Adipocyte (in vitro differentiated cells): Measurements from ENCODE around the gene CEP55.

Source experiments
- DNase-seq: peaks from one replicate; pipeline ENCODE4 v3.0.0-alpha.2; 2015; ENCODE audit warnings: low read depth
- H3K27me3 ChIP-seq: replicated peaks from 2 replicates; pipeline ENCODE4 v1.7.0; 2013; ENCODE audit warnings: mild to moderate bottlenecking, low read length, moderate library complexity; ENCODE audit not compliant: control insufficient read depth, insufficient read depth
- H3K36me3 ChIP-seq: 2 replicates; pipeline ENCODE4 v1.7.0; 2013; ENCODE audit warnings: low read length, mild to moderate bottlenecking, moderate library complexity; ENCODE audit not compliant: control insufficient read depth, insufficient read depth, severe bottlenecking
- H3K4me1 ChIP-seq: 2 replicates; pipeline ENCODE4 v1.7.0; 2013; ENCODE audit warnings: mild to moderate bottlenecking, low read length, moderate library complexity; ENCODE audit not compliant: control insufficient read depth, insufficient read depth
- H3K4me3 ChIP-seq: 2 replicates; pipeline ENCODE4 v1.7.0; 2013; ENCODE audit warnings: mild to moderate bottlenecking, low read length, moderate library complexity
- H3K9ac ChIP-seq: 2 replicates; pipeline ENCODE4 v1.7.0; 2013; ENCODE audit warnings: mild to moderate bottlenecking, low read length, moderate library complexity
- H3K9me3 ChIP-seq: 2 replicates; pipeline ENCODE4 v1.7.0; 2013; ENCODE audit warnings: mild to moderate bottlenecking, low read length, moderate library complexity; ENCODE audit not compliant: control insufficient read depth

Gene CEP55

GRCh38 chr10:93496322-93497041, at the start of gene CEP55:
TSS of gene CEP55 (plus strand) at chr10:93496612. CDS start at chr10:93500052, 3,440 bp downstream.
- no peaks in the 10 kb centered on the region for H3K27me3 ChIP-seq
- peaks cover 3% of the 10 kb centered on the region for H3K4me1 ChIP-seq
- peak within 1 kb of the TSS; percentile 96 for H3K4me3 ChIP-seq
- peak within 1 kb of the TSS; percentile 83 for H3K9ac ChIP-seq
- peak; percentile 98 for DNase-seq
- H3K36me3 ChIP-seq: no peaks in the 10 kb centered on the region
- H3K9me3 ChIP-seq: no peaks in the 10 kb centered on the region

DNA sequence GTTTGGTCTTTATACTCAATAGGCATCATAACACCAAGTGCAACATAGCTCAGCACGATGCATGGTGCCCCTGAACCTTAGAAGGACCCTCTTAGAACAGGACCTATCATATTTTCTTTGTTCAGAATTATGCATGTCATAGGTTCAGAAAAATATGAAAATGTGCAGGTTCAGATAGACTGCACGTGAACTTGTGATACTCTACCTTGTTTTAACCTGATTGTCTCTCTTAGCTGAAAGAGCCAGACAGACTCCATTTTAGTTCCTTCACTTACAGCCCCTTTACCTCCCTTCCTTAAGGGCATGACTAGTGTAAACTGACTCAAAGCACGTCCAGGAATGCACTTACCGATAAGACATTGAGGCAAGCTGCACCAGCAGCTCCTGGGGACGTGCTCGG, 49.4 kb upstream of the CEP55 start:
- H3K4me1 ChIP-seq: peaks cover 26% of the 10 kb centered on the region

DNA sequence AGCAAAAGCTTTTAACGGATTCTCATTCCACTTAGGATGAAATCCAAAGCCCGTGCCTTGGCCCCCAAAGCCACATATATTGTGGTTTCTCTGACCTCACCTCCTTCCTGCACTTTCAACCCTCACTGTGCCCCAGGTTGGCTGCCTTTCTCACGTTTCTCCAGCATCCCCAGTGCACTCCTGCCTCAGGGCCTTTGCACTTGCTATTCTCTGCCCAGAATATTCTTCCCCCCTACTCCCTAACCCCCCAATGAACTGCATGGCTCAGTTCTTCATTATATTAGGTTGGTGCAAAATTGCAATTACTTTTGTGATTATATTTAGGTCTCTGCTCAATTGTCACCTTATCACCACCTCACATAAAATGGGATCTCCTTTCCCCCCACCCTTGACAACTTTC, 48.4 kb upstream of the CEP55 start:
- peaks cover 18% of the 10 kb centered on the region for H3K4me1 ChIP-seq
- no peaks in the 10 kb centered on the region for H3K9me3 ChIP-seq
- no peak overlapping the region for H3K9ac ChIP-seq
- H3K4me3 ChIP-seq: no peak overlapping the region
- DNase-seq: no peak
- no peaks in the 10 kb centered on the region for H3K27me3 ChIP-seq
- peaks cover 75% of the 10 kb centered on the region for H3K36me3 ChIP-seq

More for the DNA sequence above, 49.4 kb upstream of the CEP55 start:
- no peak overlapping the region for H3K4me3 ChIP-seq
- H3K9ac ChIP-seq: no peak overlapping the region
- H3K36me3 ChIP-seq: peaks cover 74% of the 10 kb centered on the region
- H3K9me3 ChIP-seq: no peaks in the 10 kb centered on the region
- H3K27me3 ChIP-seq: no peaks in the 10 kb centered on the region
- no peak for DNase-seq

DNA sequence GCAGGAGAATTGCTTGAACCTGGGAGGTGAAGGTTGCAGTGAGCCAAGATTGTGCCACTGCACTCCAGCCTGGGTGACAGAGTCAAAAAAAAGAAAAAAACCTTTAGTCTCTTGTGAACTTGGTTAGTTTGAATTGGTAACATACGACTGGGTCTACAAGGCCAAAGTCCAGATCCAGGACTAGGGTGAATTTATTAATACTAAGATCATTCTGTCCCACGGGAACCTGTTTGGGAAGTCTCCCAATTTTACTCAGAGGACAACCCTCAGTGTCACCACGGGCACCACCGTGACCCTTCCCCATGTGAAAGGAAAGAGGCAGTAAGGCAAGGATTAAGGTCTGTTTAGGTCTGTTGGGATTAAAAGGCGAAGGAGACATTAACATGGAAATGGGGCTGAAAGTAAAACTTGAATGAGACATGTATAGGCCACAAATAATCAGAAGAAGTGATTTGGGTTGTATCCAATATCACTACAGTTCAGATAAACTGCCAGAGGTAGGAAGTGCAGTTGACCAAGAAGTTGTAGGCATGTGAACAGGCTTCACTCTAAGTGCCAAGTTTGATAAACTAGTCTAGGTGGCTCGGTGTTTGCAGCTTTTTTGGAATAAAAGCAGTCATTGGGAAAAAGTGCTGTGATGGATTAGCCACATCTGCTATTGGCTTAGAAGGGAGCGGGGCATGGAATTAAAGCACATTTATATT, 45.0 kb upstream of the CEP55 start:
- Histone ChIP-seq H3K4me1 (peaks cover 15% of the 10 kb centered on the region), H3K27me3 (no peaks in the 10 kb centered on the region), H3K36me3 (peaks cover 77% of the 10 kb centered on the region)

DNA sequence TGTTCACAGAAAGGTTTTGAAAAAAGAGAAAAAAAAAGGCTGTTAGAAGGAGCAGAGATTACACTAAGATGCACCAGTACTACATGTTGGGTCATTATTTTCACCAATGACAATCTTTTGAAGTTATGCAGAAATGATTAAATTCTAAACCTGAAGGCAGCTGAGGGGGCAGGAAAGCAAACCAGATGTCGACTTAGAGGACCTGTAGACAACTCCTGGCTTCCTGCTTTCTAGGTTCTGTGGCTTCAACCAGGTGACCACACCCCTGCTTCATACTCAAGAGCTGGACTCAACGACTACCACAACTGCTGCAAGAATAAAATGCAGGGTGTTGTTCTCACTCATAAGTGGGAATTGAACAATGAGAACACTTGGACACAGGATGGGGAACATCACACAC, 44.3 kb upstream of the CEP55 start:
- Histone ChIP-seq H3K9me3 (no peaks in the 10 kb centered on the region), H3K36me3 (peaks cover 76% of the 10 kb centered on the region), H3K4me1 (peaks cover 22% of the 10 kb centered on the region), H3K4me3 (no peak overlapping the region), H3K27me3 (no peaks in the 10 kb centered on the region), H3K9ac (no peak overlapping the region)
- no peak for DNase-seq

More for the DNA sequence above, 45.0 kb upstream of the CEP55 start:
- no peak overlapping the region for H3K9ac ChIP-seq
- no peak for DNase-seq
- no peak overlapping the region for H3K4me3 ChIP-seq
- no peaks in the 10 kb centered on the region for H3K9me3 ChIP-seq

GRCh38 chr10:93454146-93454545, 42.3 kb upstream of the CEP55 start:
- no peak overlapping the region for H3K4me3 ChIP-seq
- peaks cover 66% of the 10 kb centered on the region for H3K36me3 ChIP-seq
- H3K9ac ChIP-seq: peak overlapping the region; percentile 19
- H3K27me3 ChIP-seq: no peaks in the 10 kb centered on the region
- peaks cover 37% of the 10 kb centered on the region for H3K4me1 ChIP-seq
- H3K9me3 ChIP-seq: no peaks in the 10 kb centered on the region
- DNase-seq: no peak

GRCh38 chr10:93454736-93455135, 41.7 kb upstream of the CEP55 start:
- Histone ChIP-seq H3K36me3 (peaks cover 60% of the 10 kb centered on the region), H3K4me3 (no peak overlapping the region), H3K9ac (peak overlapping the region; percentile 19), H3K9me3 (no peaks in the 10 kb centered on the region), H3K27me3 (no peaks in the 10 kb centered on the region), H3K4me1 (peaks cover 41% of the 10 kb centered on the region)
- DNase-seq: no peak

GRCh38 chr10:93456480-93456879, 39.9 kb upstream of the CEP55 start:
- peaks cover 56% of the 10 kb centered on the region for H3K4me1 ChIP-seq
- H3K4me3 ChIP-seq: no peak overlapping the region
- H3K9ac ChIP-seq: peak overlapping the region; percentile 23
- no peaks in the 10 kb centered on the region for H3K27me3 ChIP-seq
- DNase-seq: no peak
- H3K9me3 ChIP-seq: no peaks in the 10 kb centered on the region
- H3K36me3 ChIP-seq: peaks cover 47% of the 10 kb centered on the region

DNA sequence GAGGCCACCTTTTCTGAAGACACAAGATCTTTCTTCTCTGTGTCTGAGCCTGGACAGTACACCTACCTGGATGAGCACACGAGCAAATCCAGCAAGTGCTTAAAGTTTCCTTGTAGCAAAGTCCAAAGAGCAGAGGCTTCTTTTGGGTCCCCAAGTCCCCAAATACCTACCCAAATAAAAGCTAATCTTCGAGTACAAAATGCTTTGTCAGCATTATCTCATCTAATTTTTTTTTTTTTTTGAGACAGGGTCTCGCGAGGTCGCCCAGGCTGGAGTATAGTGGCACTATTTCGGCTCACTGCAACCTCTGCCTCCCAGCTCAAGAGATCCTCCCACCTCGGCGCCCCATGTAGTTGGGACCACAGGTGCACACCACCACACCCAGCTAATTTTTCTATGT, 38.9 kb upstream of the CEP55 start:
- H3K9me3 ChIP-seq: no peaks in the 10 kb centered on the region
- no peak overlapping the region for H3K4me3 ChIP-seq
- peak overlapping the region; percentile 80 for H3K9ac ChIP-seq
- peaks cover 62% of the 10 kb centered on the region for H3K4me1 ChIP-seq
- H3K36me3 ChIP-seq: peaks cover 40% of the 10 kb centered on the region
- no peaks in the 10 kb centered on the region for H3K27me3 ChIP-seq
- DNase-seq: no peak

DNA sequence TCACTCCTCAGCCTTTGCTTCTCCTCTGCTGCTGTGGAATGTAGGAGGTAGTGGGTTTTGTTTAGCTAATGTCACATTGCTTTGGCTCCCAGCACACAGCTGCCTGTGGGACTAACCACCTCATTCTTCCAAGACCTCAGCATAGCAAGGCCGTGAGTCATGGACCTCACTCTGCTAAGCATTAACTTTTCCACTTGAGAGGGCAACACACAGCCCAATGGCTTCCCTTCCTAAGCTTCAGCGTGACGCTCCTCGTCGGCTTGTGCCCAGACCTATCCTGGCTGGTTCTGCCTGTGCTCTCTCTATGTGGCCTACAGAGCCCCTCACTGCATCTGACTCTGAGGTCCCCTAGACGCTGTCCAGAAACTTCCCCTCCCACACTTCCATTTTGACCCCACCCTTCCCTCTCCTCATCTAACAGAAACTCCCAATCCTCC, 37.6 kb upstream of the CEP55 start:
- peak; percentile 98 for DNase-seq
- H3K4me3 ChIP-seq: peak overlapping the region; percentile 49
- H3K27me3 ChIP-seq: no peaks in the 10 kb centered on the region
- H3K4me1 ChIP-seq: peaks cover 74% of the 10 kb centered on the region
- H3K9ac ChIP-seq: peak overlapping the region; percentile 80
- no peaks in the 10 kb centered on the region for H3K9me3 ChIP-seq
- peaks cover 35% of the 10 kb centered on the region for H3K36me3 ChIP-seq

GRCh38 chr10:93459466-93459865, 36.9 kb upstream of the CEP55 start:
- Histone ChIP-seq H3K4me3 (peak overlapping the region; percentile 49), H3K27me3 (no peaks in the 10 kb centered on the region), H3K9ac (peak overlapping the region; percentile 80), H3K4me1 (peaks cover 75% of the 10 kb centered on the region), H3K9me3 (no peaks in the 10 kb centered on the region), H3K36me3 (peaks cover 29% of the 10 kb centered on the region)
- DNase-seq: no peak
